Activated naive CD4-positive, alpha-beta T cell treated with anti-CD3 and anti-CD28 coated beads for 36 hours (primary cell): ENCODE data around the gene EFR3B. TPM values are rescaled to one million over a fixed set of nuclear protein-coding genes. Genes with fewer than 3 reads are reported as not detected.

Source experiments
- CTCF ChIA-PET: fragments of 350-600 bp; sonication (Branson Sonifier 250); formaldehyde crosslinking; loops from one replicate; lab custom pipeline; 2021; ENCODE audit warnings: antibody characterized with exemption; lab: Charles Lee
- DNase-seq: peaks from one replicate; pipeline ENCODE4 v3.0.0-alpha.2; 2020
- H3K27ac Mint-ChIP-seq: one replicate; pipeline ENCODE4 v1.8.0; 2021; ENCODE audit warnings: mild to moderate bottlenecking, mixed read lengths
- H3K27me3 Mint-ChIP-seq: one replicate; pipeline ENCODE4 v1.8.0; 2021; ENCODE audit warnings: low read depth, mixed read lengths
- H3K36me3 Mint-ChIP-seq: one replicate; pipeline ENCODE4 v1.8.0; 2021; ENCODE audit warnings: low read depth, mixed read lengths
- H3K4me1 Mint-ChIP-seq: one replicate; pipeline ENCODE4 v1.8.0; 2021; ENCODE audit warnings: low read depth, mixed read lengths
- H3K4me3 Mint-ChIP-seq: one replicate; pipeline ENCODE4 v1.8.0; 2021; ENCODE audit warnings: mild to moderate bottlenecking, moderate library complexity, mixed read lengths
- H3K9me3 Mint-ChIP-seq: one replicate; pipeline ENCODE4 v1.8.0; 2021; ENCODE audit warnings: mixed read lengths
- intact Hi-C: fragments of 100-400 bp; cut with micrococcal nuclease; formaldehyde crosslinking; loops from one replicate; pipeline ENCODE4 v1.15.1; 2023
- total RNA-seq, 2 experiments: library from RNA; stranded (reverse); gene quantifications; one replicate each; pipeline ENCODE4 v1.2.3, GENCODE V29; 2021

EFR3B gene
- total RNA-seq, 2 experiments from 2014 or later: 0.41 to 0.42 TPM

DNA sequence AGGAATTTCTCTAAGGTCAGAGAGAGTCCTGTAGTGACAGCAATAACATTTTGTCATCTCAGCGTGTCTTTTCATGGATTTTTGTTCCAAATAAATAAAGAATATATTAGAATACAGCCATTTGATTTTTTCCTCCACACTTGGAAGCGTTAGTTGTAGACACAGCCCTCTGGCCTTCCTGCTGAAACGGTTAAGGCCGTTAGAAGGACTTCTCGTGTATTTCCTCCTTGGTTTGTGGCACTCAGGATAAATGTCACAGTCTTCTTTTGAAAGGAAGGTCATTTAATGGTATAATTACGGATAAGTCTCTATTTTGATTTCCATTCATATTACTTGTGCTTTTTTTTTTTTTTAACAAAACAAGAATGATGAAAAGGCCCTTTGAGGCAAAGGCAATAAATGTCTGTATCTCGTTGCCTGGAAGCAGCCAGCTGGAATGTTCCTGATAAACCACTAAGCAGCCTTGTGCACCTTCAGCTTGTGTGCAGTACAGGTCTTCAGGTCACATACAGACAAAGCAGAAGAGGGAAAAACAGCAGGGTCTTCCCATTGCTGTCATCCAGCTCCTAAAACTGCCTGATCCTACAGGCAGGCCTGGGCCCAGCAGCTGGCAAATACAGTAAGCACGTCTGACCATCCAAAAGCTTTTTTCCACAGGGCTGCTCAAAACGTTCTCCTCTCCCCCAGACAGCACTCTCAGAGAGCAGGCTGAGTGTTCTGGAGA is 14.4 kb downstream of the EFR3B start:
- intact Hi-C loops: no loop called here
- no peak overlapping the region for H3K4me3 Mint-ChIP-seq
- H3K9me3 Mint-ChIP-seq: no peaks in the 10 kb centered on the region
- DNase-seq: no peak
- CTCF ChIA-PET: interaction anchor here (1.2 kb wide), 2 partner anchors 73 to 80 kb away, joined by 4 read pairs; no protein-coding TSS in a partner anchor
- no peaks in the 10 kb centered on the region for H3K4me1 Mint-ChIP-seq
- H3K36me3 Mint-ChIP-seq: no peaks in the 10 kb centered on the region
- H3K27me3 Mint-ChIP-seq: peaks cover 1% of the 10 kb centered on the region
- H3K27ac Mint-ChIP-seq: no peak overlapping the region

GRCh38 chr2:25062511-25062917 is 20.6 kb downstream of the EFR3B start:
- no peak overlapping the region for H3K4me3 Mint-ChIP-seq
- CTCF ChIA-PET: no interaction called here
- no peaks in the 10 kb centered on the region for H3K36me3 Mint-ChIP-seq
- intact Hi-C loops: no loop called here
- H3K9me3 Mint-ChIP-seq: peaks cover 10% of the 10 kb centered on the region
- H3K27ac Mint-ChIP-seq: no peak overlapping the region
- no peak for DNase-seq
- H3K27me3 Mint-ChIP-seq: no peaks in the 10 kb centered on the region
- peaks cover 6% of the 10 kb centered on the region for H3K4me1 Mint-ChIP-seq

DNA sequence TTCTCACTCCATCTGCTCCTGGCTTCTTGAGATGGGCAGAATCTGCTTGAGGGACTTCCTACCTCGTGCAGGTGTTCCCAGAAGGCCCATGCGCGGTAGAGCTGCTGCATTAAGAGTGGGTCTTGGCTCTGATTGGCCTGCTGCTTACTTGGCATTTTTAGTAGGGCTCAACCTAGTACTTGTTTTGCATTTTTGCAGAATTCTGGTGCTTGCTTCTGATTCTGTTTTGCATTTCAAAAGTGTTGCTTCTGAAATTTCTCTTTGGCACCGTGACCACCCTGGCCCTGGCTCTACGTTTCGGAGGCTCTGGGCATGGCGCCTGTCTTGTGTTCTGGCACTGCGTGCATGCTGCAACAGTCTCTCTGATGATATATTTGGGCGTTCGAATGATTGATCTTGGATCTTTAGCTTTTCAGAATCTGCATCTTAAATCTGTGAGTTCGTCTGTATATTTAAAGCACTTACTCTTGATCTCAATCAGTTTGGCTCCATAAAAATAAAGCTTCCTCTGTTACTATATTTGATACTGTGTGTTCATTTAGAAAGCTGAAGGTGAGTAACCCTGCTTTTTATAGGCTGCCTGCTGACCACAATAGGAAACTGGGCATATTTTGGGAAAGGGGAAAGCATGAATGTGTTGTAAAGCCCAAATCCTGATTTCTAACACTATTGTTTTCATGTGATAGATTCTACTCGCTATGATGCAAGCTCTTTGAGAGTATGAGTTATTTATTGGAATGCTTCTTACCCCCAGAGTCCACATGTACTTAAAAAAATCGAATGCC is 22.2 kb downstream of the EFR3B start:
- DNase-seq: no peak
- no peak overlapping the region for H3K27ac Mint-ChIP-seq
- peaks cover 6% of the 10 kb centered on the region for H3K4me1 Mint-ChIP-seq
- H3K36me3 Mint-ChIP-seq: no peaks in the 10 kb centered on the region
- CTCF ChIA-PET: interaction anchor here (0.5 to 0.8 kb wide), 2 partner anchors 15 to 197 kb away, joined by 4 read pairs; no protein-coding TSS in a partner anchor
- H3K9me3 Mint-ChIP-seq: peaks cover 10% of the 10 kb centered on the region
- H3K27me3 Mint-ChIP-seq: no peaks in the 10 kb centered on the region
- no peak overlapping the region for H3K4me3 Mint-ChIP-seq
- intact Hi-C loops: no loop called here

GRCh38 chr2:25065768-25066167 is 23.9 kb downstream of the EFR3B start:
- no peak overlapping the region for H3K27ac Mint-ChIP-seq
- H3K4me1 Mint-ChIP-seq: peaks cover 6% of the 10 kb centered on the region
- no peak for DNase-seq
- intact Hi-C loops: no loop called here
- H3K4me3 Mint-ChIP-seq: no peak overlapping the region
- CTCF ChIA-PET: no interaction called here
- peaks cover 10% of the 10 kb centered on the region for H3K9me3 Mint-ChIP-seq
- no peaks in the 10 kb centered on the region for H3K27me3 Mint-ChIP-seq
- H3K36me3 Mint-ChIP-seq: no peaks in the 10 kb centered on the region

- Mint-ChIP-seq H3K27ac (no peak overlapping the region), H3K36me3 (no peaks in the 10 kb centered on the region), H3K9me3 (peaks cover 10% of the 10 kb centered on the region), H3K4me1 (peaks cover 6% of the 10 kb centered on the region), H3K27me3 (no peaks in the 10 kb centered on the region), H3K4me3 (no peak overlapping the region)
- no peak for DNase-seq
- CTCF ChIA-PET: no interaction called here
- intact Hi-C loops: no loop called here
These were observed 24.6 kb downstream of the EFR3B start for GRCh38 chr2:25066455-25066854.

GRCh38 chr2:25068217-25068616 is 26.3 kb downstream of the EFR3B start:
- H3K36me3 Mint-ChIP-seq: no peaks in the 10 kb centered on the region
- no peak for DNase-seq
- CTCF ChIA-PET: no interaction called here
- H3K27me3 Mint-ChIP-seq: no peaks in the 10 kb centered on the region
- H3K27ac Mint-ChIP-seq: no peak overlapping the region
- H3K4me3 Mint-ChIP-seq: no peak overlapping the region
- intact Hi-C loops: no loop called here
- peaks cover 6% of the 10 kb centered on the region for H3K4me1 Mint-ChIP-seq
- H3K9me3 Mint-ChIP-seq: peaks cover 10% of the 10 kb centered on the region

GRCh38 chr2:25071966-25072365 is 30.1 kb downstream of the EFR3B start:
- CTCF ChIA-PET: no interaction called here
- H3K27ac Mint-ChIP-seq: no peak overlapping the region
- no peak for DNase-seq

DNA sequence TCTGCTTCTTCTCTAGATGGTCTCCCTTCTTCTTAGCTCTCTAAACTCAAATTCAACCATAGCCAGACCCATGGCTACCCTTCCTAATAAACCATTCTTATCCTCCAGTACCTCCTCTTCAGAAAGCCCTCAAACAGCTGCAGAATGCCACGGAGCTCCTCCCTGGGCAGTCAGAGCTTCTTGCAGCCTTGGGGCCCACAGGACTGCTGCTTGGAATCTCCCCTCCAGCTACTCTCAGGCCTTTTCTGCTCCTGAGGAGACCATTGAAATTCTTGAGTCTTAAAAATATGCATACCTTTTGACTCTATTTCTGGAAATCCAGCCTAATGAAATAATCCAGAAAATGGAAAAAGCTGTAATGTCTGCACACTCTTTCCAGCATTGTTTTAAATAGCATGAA is 30.7 kb downstream of the EFR3B start:
- peaks cover 2% of the 10 kb centered on the region for H3K27me3 Mint-ChIP-seq
- no peaks in the 10 kb centered on the region for H3K4me1 Mint-ChIP-seq
- DNase-seq: no peak
- CTCF ChIA-PET: interaction anchor here (0.6 kb wide), 1 partner anchor 1672 kb away, joined by 3 read pairs; no protein-coding TSS in a partner anchor
- H3K36me3 Mint-ChIP-seq: no peaks in the 10 kb centered on the region
- no peak overlapping the region for H3K4me3 Mint-ChIP-seq
- H3K27ac Mint-ChIP-seq: no peak overlapping the region
- intact Hi-C loops: no loop called here
- H3K9me3 Mint-ChIP-seq: no peaks in the 10 kb centered on the region

More at GRCh38 chr2:25071966-25072365, 30.1 kb downstream of the EFR3B start:
- Mint-ChIP-seq H3K4me3 (no peak overlapping the region), H3K36me3 (no peaks in the 10 kb centered on the region), H3K9me3 (no peaks in the 10 kb centered on the region), H3K27me3 (peaks cover 2% of the 10 kb centered on the region), H3K4me1 (no peaks in the 10 kb centered on the region)
- intact Hi-C loops: no loop called here

GRCh38 chr2:25073025-25073424 is 31.1 kb downstream of the EFR3B start:
- CTCF ChIA-PET: interaction anchor here (0.6 kb wide), 1 partner anchor 1672 kb away, joined by 3 read pairs; no protein-coding TSS in a partner anchor
- no peak overlapping the region for H3K27ac Mint-ChIP-seq
- peaks cover 2% of the 10 kb centered on the region for H3K27me3 Mint-ChIP-seq
- H3K4me3 Mint-ChIP-seq: no peak overlapping the region
- H3K4me1 Mint-ChIP-seq: no peaks in the 10 kb centered on the region
- intact Hi-C loops: no loop called here
- H3K36me3 Mint-ChIP-seq: no peaks in the 10 kb centered on the region
- H3K9me3 Mint-ChIP-seq: no peaks in the 10 kb centered on the region
- DNase-seq: no peak

DNA sequence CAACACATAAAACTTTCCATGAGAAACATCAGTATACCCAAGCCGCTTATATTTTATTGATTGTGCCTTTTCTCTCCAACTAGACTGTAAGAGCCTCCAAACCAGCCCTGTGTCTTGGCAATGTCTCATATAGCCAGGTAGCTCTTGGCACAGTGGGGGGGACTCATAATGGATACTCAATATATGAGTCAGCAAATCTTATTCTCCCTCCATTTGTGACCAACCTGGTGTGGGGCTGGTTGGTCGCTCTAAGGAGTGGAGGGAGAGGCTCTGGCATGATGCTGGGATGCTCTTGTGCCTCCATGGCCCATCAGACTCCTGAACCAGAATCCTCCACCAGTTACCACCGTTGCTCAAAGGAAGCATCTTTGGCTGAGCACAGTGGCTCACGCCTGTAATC is 32.0 kb downstream of the EFR3B start:
- no peaks in the 10 kb centered on the region for H3K9me3 Mint-ChIP-seq
- no peak overlapping the region for H3K4me3 Mint-ChIP-seq
- CTCF ChIA-PET: no interaction called here
- intact Hi-C loops: no loop called here
- no peaks in the 10 kb centered on the region for H3K4me1 Mint-ChIP-seq
- peaks cover 4% of the 10 kb centered on the region for H3K27me3 Mint-ChIP-seq
- no peak for DNase-seq
- no peak overlapping the region for H3K27ac Mint-ChIP-seq
- H3K36me3 Mint-ChIP-seq: no peaks in the 10 kb centered on the region

GRCh38 chr2:25074826-25075225 is 33.0 kb downstream of the EFR3B start:
- no peak for DNase-seq
- Mint-ChIP-seq H3K27ac (no peak overlapping the region), H3K9me3 (no peaks in the 10 kb centered on the region), H3K27me3 (peaks cover 9% of the 10 kb centered on the region), H3K36me3 (no peaks in the 10 kb centered on the region), H3K4me3 (no peak overlapping the region), H3K4me1 (no peaks in the 10 kb centered on the region)
- CTCF ChIA-PET: no interaction called here
- intact Hi-C loops: no loop called here

DNA sequence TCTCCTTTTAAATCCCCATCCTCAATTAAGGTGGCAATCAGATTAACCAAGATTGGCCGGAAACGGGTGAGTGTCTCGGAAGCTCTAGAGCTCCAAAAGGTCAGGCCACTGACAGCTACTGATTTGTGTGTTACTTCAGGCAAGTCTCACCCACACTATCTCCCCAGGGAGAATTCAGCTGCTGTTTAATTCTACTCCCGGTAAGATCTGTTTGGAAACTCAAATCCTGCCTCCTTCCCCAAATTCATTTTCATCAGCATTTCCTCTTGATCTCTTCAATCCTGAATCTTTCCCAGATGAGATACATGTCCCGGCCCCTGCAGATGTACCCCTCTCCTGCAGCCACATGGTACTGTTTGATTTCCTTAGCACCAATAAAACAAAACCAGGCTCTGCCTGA is 34.9 kb downstream of the EFR3B start:
- H3K27me3 Mint-ChIP-seq: peaks cover 11% of the 10 kb centered on the region
- intact Hi-C loops: no loop called here
- no peak for DNase-seq
- H3K36me3 Mint-ChIP-seq: no peaks in the 10 kb centered on the region
- CTCF ChIA-PET: no interaction called here
- no peaks in the 10 kb centered on the region for H3K4me1 Mint-ChIP-seq
- H3K4me3 Mint-ChIP-seq: no peak overlapping the region
- no peaks in the 10 kb centered on the region for H3K9me3 Mint-ChIP-seq
- H3K27ac Mint-ChIP-seq: no peak overlapping the region

- Mint-ChIP-seq H3K4me3 (no peak overlapping the region), H3K27me3 (peaks cover 11% of the 10 kb centered on the region), H3K9me3 (no peaks in the 10 kb centered on the region), H3K4me1 (no peaks in the 10 kb centered on the region), H3K27ac (no peak overlapping the region), H3K36me3 (no peaks in the 10 kb centered on the region)
- intact Hi-C loops: no loop called here
- CTCF ChIA-PET: no interaction called here
- DNase-seq: no peak
These were observed 35.9 kb downstream of the EFR3B start for GRCh38 chr2:25077789-25078169.
